Subcutaneous adipose tissue (tissue), 4 donors: ENCODE data around the gene APCDD1L. TPM values are rescaled to one million over a fixed set of nuclear protein-coding genes. Genes with fewer than 3 reads are reported as not detected.

ENCODE experiments used
- total RNA-seq, 4 donors: library from RNA; depleted of rRNA; stranded (reverse); fragments of >200 nt; gene quantifications; one replicate each; pipeline ENCODE4 v1.1.0, GENCODE V29; 2016
- TF ChIP-seq, protein P1 (sequence below): fragments of 450-650 bp; IDR thresholded peaks from one replicate; pipeline ENCODE4 v1.5.1; 2016; ENCODE audit warnings: low read depth, mild to moderate bottlenecking, control low read depth, antibody characterized with exemption, moderate library complexity

APCDD1L gene
- total RNA-seq, 4 donors from 2014 or later: 0.17 to 0.22 TPM; not detected in 2

DNA sequence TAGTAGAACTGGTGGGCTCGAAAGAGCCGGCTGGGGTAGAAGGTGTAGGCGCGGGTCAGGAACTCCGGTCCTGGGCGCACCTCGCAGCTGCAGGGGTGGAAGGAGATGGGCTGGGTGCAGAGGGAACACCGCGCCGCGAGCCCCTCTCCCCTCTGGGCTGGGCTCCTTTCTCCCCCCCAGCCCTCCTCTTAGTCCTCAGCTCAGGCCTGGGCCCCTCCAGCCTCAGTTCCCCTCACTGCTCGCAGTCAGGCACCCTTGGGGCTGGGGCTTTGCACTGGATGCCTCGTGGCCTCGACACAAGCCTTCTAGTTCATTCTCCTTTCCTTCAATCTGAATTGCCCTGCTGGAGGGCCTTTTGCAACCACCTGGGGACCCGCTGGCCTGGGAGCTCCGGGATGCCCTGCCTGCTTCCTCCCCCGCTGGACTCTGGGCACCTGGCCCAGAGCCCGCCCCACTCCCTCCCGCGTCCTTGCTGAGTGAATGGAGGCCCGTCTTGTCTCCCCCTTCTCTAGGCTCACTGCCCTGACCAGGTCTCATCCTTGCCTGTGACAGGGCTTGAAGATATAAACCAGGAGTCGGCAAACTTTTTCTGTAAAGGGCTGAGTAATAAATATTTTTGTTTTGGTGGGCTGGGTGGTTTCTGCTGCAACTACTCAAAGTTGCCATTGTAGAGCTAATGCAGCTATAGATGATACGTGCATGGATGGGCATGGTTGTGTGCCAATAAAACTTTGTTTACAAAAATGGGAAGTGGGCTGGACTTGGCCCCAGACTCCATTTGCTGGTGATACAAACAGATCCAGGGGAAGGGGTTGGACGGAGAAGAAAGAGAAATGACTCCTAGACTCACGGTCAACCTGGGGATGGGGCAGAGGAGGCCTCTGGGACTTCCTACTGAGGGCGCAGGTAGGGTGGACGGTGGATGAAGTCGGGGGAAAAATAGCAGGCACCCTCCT, 47.3 kb downstream of the APCDD1L start:
- TF ChIP-seq, protein P1, sequence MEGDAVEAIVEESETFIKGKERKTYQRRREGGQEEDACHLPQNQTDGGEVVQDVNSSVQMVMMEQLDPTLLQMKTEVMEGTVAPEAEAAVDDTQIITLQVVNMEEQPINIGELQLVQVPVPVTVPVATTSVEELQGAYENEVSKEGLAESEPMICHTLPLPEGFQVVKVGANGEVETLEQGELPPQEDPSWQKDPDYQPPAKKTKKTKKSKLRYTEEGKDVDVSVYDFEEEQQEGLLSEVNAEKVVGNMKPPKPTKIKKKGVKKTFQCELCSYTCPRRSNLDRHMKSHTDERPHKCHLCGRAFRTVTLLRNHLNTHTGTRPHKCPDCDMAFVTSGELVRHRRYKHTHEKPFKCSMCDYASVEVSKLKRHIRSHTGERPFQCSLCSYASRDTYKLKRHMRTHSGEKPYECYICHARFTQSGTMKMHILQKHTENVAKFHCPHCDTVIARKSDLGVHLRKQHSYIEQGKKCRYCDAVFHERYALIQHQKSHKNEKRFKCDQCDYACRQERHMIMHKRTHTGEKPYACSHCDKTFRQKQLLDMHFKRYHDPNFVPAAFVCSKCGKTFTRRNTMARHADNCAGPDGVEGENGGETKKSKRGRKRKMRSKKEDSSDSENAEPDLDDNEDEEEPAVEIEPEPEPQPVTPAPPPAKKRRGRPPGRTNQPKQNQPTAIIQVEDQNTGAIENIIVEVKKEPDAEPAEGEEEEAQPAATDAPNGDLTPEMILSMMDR: no peak

DNA sequence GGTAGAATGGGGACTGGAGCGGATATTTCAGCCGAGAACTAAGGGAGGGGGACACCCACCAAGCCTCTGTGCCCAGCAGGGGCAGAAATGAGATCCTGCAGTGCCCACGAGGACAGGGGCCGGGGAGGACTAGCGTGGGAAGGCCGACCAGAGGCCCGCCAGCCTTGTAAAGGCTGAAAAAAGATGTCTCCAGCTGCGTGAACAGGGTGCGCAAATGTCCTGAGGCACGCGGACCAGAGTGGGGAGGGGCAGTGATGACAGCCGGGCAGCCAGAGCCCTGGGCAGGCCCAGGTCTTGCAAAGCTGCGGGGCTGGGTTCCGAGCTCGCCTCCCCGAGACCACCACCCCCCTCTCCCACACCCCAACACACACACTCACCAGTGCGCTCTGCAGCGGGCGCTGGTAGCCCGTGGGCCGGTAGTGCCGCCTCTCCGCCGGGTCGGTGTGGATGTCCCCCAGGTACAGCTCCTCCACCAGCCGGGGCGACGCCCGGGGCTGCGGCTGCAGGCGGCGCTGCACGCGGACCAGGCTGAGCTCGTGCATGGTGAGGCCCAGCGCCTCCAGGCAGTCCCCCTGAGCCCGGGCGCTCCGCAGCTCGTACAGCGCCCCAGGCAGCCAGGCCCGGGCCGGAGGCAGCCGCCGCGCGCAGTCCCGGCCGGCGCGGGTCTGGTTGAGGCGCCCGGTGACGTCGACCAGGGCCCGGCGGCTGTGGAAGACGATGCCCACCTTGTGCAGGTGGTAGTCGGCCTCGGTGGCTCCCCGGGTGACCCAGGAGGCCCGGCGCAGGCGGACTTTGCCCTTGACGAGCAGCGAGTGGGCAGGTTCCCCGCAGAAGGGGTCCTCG, 48.2 kb downstream of the APCDD1L start:
- TF ChIP-seq, protein P1: no peak

DNA sequence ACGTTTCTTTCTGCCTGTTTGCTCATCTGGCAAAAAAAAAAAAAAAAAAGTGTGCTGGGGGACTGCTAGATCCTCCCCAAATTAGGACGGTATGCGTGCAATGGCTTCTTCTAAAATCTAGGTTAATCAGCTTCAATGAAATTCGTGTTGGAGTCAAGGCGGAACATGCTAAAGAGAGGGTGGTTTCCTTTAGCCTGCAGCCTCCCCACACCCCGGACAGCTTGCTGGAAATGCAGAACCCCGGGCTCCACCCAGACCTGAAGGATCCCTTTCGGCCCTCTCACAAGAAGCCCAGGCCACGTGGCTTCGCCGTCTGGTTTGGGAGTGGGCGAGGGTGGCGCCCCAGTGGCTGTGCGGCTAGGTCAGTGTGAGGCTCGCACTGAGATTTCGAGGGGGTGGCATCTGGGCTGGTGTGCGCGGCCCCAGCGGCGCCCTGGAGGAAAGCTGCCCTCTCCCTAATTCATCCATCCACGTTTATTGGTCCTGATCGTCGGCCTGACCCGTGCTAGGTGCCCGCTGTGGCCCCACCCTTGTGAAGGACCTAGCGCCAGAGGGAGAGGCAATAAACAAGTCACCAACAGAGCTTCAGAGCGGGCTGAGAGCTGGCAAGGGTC, 49.0 kb downstream of the APCDD1L start:
- TF ChIP-seq, protein P1: no peak

DNA sequence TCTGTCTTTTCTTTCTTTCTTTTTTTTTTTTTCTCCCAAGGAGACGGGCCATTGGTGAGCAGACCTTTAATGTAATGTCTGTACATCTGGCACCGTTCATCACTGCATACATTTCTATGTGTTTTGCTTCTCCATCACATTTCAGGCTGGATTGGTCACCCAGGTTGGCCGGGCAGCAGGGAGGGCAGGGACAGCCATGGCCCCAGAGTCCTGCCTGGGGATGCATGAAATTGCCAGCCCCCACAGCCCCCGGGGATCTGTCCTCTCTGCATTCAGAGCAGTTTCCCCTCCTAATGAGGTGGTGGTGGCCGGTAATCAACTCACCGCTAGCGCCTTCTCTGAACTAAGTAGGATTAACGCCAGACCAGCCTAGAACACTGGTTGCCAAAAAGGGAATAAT, 50.4 kb downstream of the APCDD1L start:
- TF ChIP-seq, protein P1: no peak

DNA sequence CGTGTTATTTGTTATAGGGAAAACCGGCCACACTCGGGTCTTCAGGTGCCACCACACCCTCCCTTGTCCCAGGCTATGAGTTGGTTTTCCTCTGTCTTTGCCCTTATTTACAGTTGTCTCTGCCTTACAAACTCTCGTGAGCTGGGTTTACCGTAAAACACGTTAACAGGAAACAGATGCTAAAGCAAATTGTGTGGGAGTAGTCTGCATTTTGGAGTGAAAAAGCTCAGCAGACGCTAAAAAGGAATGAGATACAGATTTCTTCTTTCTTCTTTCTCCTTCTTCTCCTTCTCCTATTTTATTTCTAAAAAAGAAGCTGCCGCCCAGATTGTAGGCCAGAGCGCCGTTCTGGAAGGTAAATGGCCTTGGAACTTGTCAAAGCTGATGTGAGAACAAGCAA, 51.9 kb downstream of the APCDD1L start:
- TF ChIP-seq, protein P1: no peak

DNA sequence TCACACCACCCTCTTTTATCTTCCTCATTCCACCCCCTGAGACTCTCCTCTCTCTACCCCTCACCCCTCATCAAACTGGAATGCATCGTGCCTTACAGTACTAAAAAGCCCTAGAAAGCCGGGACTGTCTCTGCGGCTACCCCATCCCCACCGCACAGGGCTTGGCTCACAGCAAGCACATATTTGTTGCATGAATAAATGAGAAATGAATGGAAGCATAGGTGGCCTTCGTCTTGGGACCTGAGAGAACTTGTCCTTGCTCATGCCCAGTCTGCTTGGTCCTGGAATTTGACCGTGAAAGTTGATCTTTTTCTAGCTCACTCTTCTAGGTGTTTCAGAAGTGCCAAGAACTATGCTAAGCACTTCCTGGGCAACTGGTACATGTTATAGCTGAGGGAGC, 53.3 kb downstream of the APCDD1L start:
- TF ChIP-seq, protein P1: no peak
